H1 (cell line): ENCODE data around the gene ZNF469. TPM values are rescaled to one million over a fixed set of nuclear protein-coding genes. Genes with fewer than 3 reads are reported as not detected.
A peak's percentile ranks its signal among the peaks of the same experiment; 100 is the strongest.

ENCODE experiments used
- CTCF ChIA-PET: fragments of 300-600 bp; sonication (Branson Sonifier 250); formaldehyde crosslinking; loops from one replicate; lab custom pipeline; 2021; ENCODE audit not compliant: partially characterized antibody; lab: Charles Lee
- POLR2A ChIA-PET: fragments of 300-600 bp; sonication (Branson Sonifier 250); formaldehyde crosslinking; loops from one replicate; lab custom pipeline; 2021; ENCODE audit warnings: inconsistent platforms; ENCODE audit not compliant: partially characterized antibody; lab: Charles Lee
- DNase-seq, 2 experiments: peaks; one replicate each; pipeline versions ENCODE4 v3.0.0 to v3.0.0-alpha.2; 2010 to 2022; ENCODE audit warnings: low spot score in 2 of 2, low read depth in 1 of 2, mixed read lengths in 1 of 2
- FAIRE-seq: peaks from 2 replicates; lab custom pipeline; 2011; peaks lifted over from hg19 to GRCh38; lab: Jason Lieb, UNC
- H2AFZ ChIP-seq: 2 replicates; pipeline ENCODE4 v1.8.1; 2012; ENCODE audit warnings: low read length, inconsistent platforms
- H2AK5ac ChIP-seq: 2 replicates; pipeline ENCODE4 v1.6.1; 2013; ENCODE audit warnings: low read depth, low read length
- H2BK120ac ChIP-seq: replicated peaks from 2 replicates; pipeline ENCODE3; 2013; ENCODE audit warnings: low read depth, low read length, inconsistent platforms
- H2BK12ac ChIP-seq: 2 replicates; pipeline ENCODE4 v1.6.1; 2013; ENCODE audit warnings: low read depth, low read length
- H2BK15ac ChIP-seq: 2 replicates; pipeline ENCODE4 v1.6.1; 2013; ENCODE audit warnings: low read length
- H2BK20ac ChIP-seq: 2 replicates; pipeline ENCODE4 v1.6.1; 2013; ENCODE audit warnings: low read length
- H2BK5ac ChIP-seq: 2 replicates; pipeline ENCODE4 v1.6.1; 2013; ENCODE audit warnings: low read depth, low read length
- H3K14ac ChIP-seq: 2 replicates; pipeline ENCODE4 v1.6.1; 2013; ENCODE audit warnings: inconsistent platforms; ENCODE audit not compliant: insufficient read length
- H3K18ac ChIP-seq: 2 replicates; pipeline ENCODE4 v1.6.1; 2013; ENCODE audit warnings: low read length; ENCODE audit errors: extremely low read depth
- H3K23ac ChIP-seq: 2 replicates; pipeline ENCODE4 v1.6.1; 2013; ENCODE audit warnings: inconsistent platforms; ENCODE audit not compliant: insufficient read length
- H3K23me2 ChIP-seq: 2 replicates; pipeline ENCODE4 v1.6.1; 2013; ENCODE audit warnings: low read depth, low read length
- H3K27ac ChIP-seq: 2 replicates; pipeline ENCODE4 v1.6.1; 2011; ENCODE audit warnings: low read depth, low read length, inconsistent platforms
- H3K27me3 ChIP-seq, 4 experiments: replicated peaks in 1 of 4; 1 replicate in 1 of 4; 2 replicates in 3 of 4; pipeline versions ENCODE4 v1.6.1 to v1.8.1; 2011 to 2013; ENCODE audit warnings: low read length in 3 of 4, mild to moderate bottlenecking in 3 of 4, inconsistent platforms in 2 of 4, mixed read lengths in 2 of 4, moderate library complexity in 1 of 4; ENCODE audit not compliant: control insufficient read depth in 3 of 4, insufficient read depth in 3 of 4; ENCODE audit errors: extremely low read depth in 1 of 4
- H3K36me3 ChIP-seq, 4 experiments: 2 replicates each; pipeline versions ENCODE4 v1.6.1 to v1.8.1; 2011 to 2013; ENCODE audit warnings: mild to moderate bottlenecking in 4 of 4, low read length in 3 of 4, moderate library complexity in 2 of 4, control low read depth in 1 of 4, inconsistent platforms in 1 of 4; ENCODE audit not compliant: insufficient read depth in 4 of 4, control insufficient read depth in 2 of 4
- H3K4ac ChIP-seq: replicated peaks from 2 replicates; pipeline ENCODE3; 2013; ENCODE audit warnings: low read length, low read depth, mixed read lengths, inconsistent platforms; ENCODE audit not compliant: insufficient read length
- H3K4me1 ChIP-seq, 4 experiments: replicated peaks in 1 of 4; 1 replicate in 1 of 4; 2 replicates in 3 of 4; pipeline versions ENCODE4 v1.6.1 to v1.8.1; 2011 to 2013; ENCODE audit warnings: low read length in 3 of 4, inconsistent platforms in 2 of 4, mixed read lengths in 1 of 4; ENCODE audit not compliant: insufficient read depth in 4 of 4, control insufficient read depth in 3 of 4
- H3K4me2 ChIP-seq, 2 experiments: 2 replicates each; pipeline versions ENCODE4 v1.6.1 to v1.8.1; 2011 to 2013; ENCODE audit warnings: low read depth in 2 of 2, low read length in 2 of 2, control low read depth in 1 of 2, inconsistent platforms in 1 of 2, mild to moderate bottlenecking in 1 of 2; ENCODE audit not compliant: insufficient read depth in 1 of 2
- H3K4me3 ChIP-seq, 4 experiments: fragments of 200-600, 300-600 bp in 1 of 4; sonication (generic), shearing (Covaris generic), sonication (Bioruptor Twin) in 1 of 4; 2 replicates each; pipeline versions ENCODE4 v1.5.1 to v1.8.1; 2011 to 2016; ENCODE audit warnings: low read length in 4 of 4, low read depth in 3 of 4, control low read depth in 2 of 4, inconsistent platforms in 2 of 4, mild to moderate bottlenecking in 2 of 4, mixed read lengths in 1 of 4, moderate library complexity in 1 of 4; ENCODE audit not compliant: insufficient read depth in 2 of 4; ENCODE audit errors: extremely low read depth in 1 of 4
- H3K56ac ChIP-seq: replicated peaks from 2 replicates; pipeline ENCODE3; 2013; ENCODE audit warnings: low read depth, mild to moderate bottlenecking, mixed read lengths, low read length, inconsistent platforms; ENCODE audit not compliant: insufficient read length
- H3K79me1 ChIP-seq: 2 replicates; pipeline ENCODE4 v1.6.1; 2013; ENCODE audit warnings: low read depth, low read length, control low read depth
- H3K79me2 ChIP-seq, 2 experiments: 2 replicates each; pipeline versions ENCODE4 v1.6.1 to v1.8.1; 2012 to 2013; ENCODE audit warnings: low read length in 2 of 2, mild to moderate bottlenecking in 2 of 2, inconsistent platforms in 1 of 2; ENCODE audit not compliant: insufficient read depth in 2 of 2, control insufficient read depth in 1 of 2
- H3K9ac ChIP-seq, 4 experiments: replicated peaks in 1 of 4; 1 replicate in 1 of 4; 2 replicates in 3 of 4; pipeline versions ENCODE4 v1.6.1 to v1.8.1; 2011 to 2013; ENCODE audit warnings: low read depth in 3 of 4, low read length in 3 of 4, control low read depth in 2 of 4, mild to moderate bottlenecking in 2 of 4, moderate library complexity in 2 of 4, inconsistent platforms in 1 of 4; ENCODE audit errors: extremely low read depth in 1 of 4
- H3K9me3 ChIP-seq, 2 experiments: 2 replicates each; pipeline versions ENCODE4 v1.6.1 to v1.8.1; 2012 to 2013; ENCODE audit warnings: mild to moderate bottlenecking in 2 of 2, moderate library complexity in 2 of 2, control low read depth in 1 of 2, inconsistent platforms in 1 of 2, low read depth in 1 of 2, low read length in 1 of 2, mixed read lengths in 1 of 2; ENCODE audit not compliant: insufficient read depth in 2 of 2
- H4K20me1 ChIP-seq, 2 experiments: replicated peaks in 1 of 2; 2 replicates each; pipeline versions ENCODE3 to v1.8.1; 2011 to 2013; ENCODE audit warnings: inconsistent platforms in 2 of 2, low read length in 2 of 2, mild to moderate bottlenecking in 1 of 2; ENCODE audit not compliant: insufficient read depth in 2 of 2, control insufficient read depth in 1 of 2
- H4K5ac ChIP-seq: 2 replicates; pipeline ENCODE4 v1.6.1; 2013; ENCODE audit warnings: low read length, low read depth, mixed read lengths, inconsistent platforms; ENCODE audit not compliant: insufficient read length
- H4K8ac ChIP-seq: 2 replicates; pipeline ENCODE4 v1.8.0; 2013; ENCODE audit warnings: mild to moderate bottlenecking, moderate library complexity, low read length, inconsistent platforms; ENCODE audit not compliant: insufficient read depth; ENCODE audit errors: extremely low read depth
- H4K91ac ChIP-seq: replicated peaks from 2 replicates; pipeline ENCODE3; 2013; ENCODE audit warnings: low read length, mixed read lengths, inconsistent platforms; ENCODE audit not compliant: insufficient read length
- BCL11A ChIP-seq, 2 experiments: IDR thresholded peaks; one replicate each; pipeline ENCODE4 v1.6.1; 2011; ENCODE audit warnings: low read depth in 2 of 2, low read length in 2 of 2, mild to moderate bottlenecking in 2 of 2
- CTBP2 ChIP-seq: IDR thresholded peaks from 2 replicates; pipeline ENCODE4 v1.7.0; 2011; ENCODE audit warnings: borderline replicate concordance, mild to moderate bottlenecking, moderate library complexity, mixed read lengths, low read length; ENCODE audit not compliant: insufficient read depth, insufficient read length
- EGR1 ChIP-seq: IDR thresholded peaks from 2 replicates; pipeline ENCODE4 v1.6.1; 2011; ENCODE audit warnings: low read depth, low read length, borderline replicate concordance
- RNF2 ChIP-seq: fragments of 200-900, 300-1000 bp; sonication (generic); IDR thresholded peaks from 2 replicates; pipeline ENCODE4 v1.7.1; 2016; ENCODE audit warnings: borderline replicate concordance, low read depth, mild to moderate bottlenecking, antibody characterized with exemption, low read length; ENCODE audit not compliant: poor library complexity, severe bottlenecking; ENCODE audit errors: missing control alignments
- WGBS, 2 experiments: shearing (Covaris generic) in 1 of 2; methylation state at CpG; one replicate each; pipeline versions ENCODE4 v1.1.6 to v1.1.7; 2013 to 2015; ENCODE audit warnings: low lambda C conversion rate in 2 of 2, mixed read lengths in 2 of 2, inconsistent platforms in 1 of 2, low coverage in 1 of 2, missing lambda C conversion rate in 1 of 2; ENCODE audit not compliant: insufficient replicate concordance in 2 of 2, insufficient coverage in 1 of 2, insufficient read length in 1 of 2; ENCODE audit errors: extremely low coverage in 1 of 2, missing lambda C conversion rate in 1 of 2; 5-methylcytosine and 5-hydroxymethylcytosine counted together
- polyA plus RNA-seq, 7 experiments: library from polyadenylated mRNA; depleted of rRNA in 3 of 7; stranded (reverse) in 5 of 7; unstranded in 2 of 7; fragments of >200 nt in 5 of 7; fragments of 200-250 nt in 2 of 7; gene quantifications; 1 replicate in 5 of 7; 2 replicates in 1 of 7; 4 replicates in 1 of 7; pipeline versions ENCODE4 v1.2.1 to v1.2.3, GENCODE V29; 2011 to 2013; ENCODE audit warnings: missing spikeins in 2 of 7, mixed read lengths in 2 of 7
- total RNA-seq: library from RNA; stranded (reverse); fragmentation: NEBNext Ultra II Directional; extraction: Animal tissue kit (Norgen Biotek cat#: 25700); gene quantifications from 2 replicates; pipeline ENCODE4 v1.2.1, GENCODE V29; 2021

The ZNF469 gene
- total and polyA plus RNA-seq, 2 of the 8 experiments (the other 6 are each of a cell fraction or from before 2014, with no cell fraction given) = 0.30 to 1.8 TPM

GRCh38 chr16:88432174-88432573, 49.4 kb downstream of the ZNF469 start:
- no peaks in the 10 kb centered on the region for H3K36me3 ChIP-seq
- H2AFZ ChIP-seq = no peak overlapping the region
- no peak overlapping the region for H3K4me3 ChIP-seq
- no peak overlapping the region for H3K27ac ChIP-seq
- H3K23me2 ChIP-seq = no peaks in the 10 kb centered on the region
- H3K4me1 ChIP-seq = peaks cover 0 to 5% (median 2%) of the 10 kb centered on the region in 4 experiments; a peak in 2 of 7 replicates
- no peak overlapping the region for H3K9ac ChIP-seq
- no peak overlapping the region for H3K14ac ChIP-seq
- ChIA-PET CTCF (interaction anchor here (0.9 to 2.3 kb wide), 3 partner anchors 11 to 73 kb away, joined by 3 to 4 read pairs (median 3); no protein-coding TSS in a partner anchor), POLR2A (no interaction called here)
- H4K8ac ChIP-seq = no peak overlapping the region
- H4K91ac ChIP-seq = peak overlapping the region; percentile 32
- H2BK20ac ChIP-seq = no peak overlapping the region
- H2BK15ac ChIP-seq = no peak overlapping the region
- 87% methylated on average over 21 of the region's 22 CpGs; no CpG with 5 or more reads in 1 of the 2 experiments for WGBS, 2 experiments
- H3K79me1 ChIP-seq = no peaks in the 10 kb centered on the region
- H2BK120ac ChIP-seq = no peak overlapping the region
- FAIRE-seq (no peak), DNase-seq (no peak)
- H3K79me2 ChIP-seq = no peaks in the 10 kb centered on the region
- no peak overlapping the region for H3K23ac ChIP-seq
- H3K9me3 ChIP-seq = no peaks in the 10 kb centered on the region; a peak in 1 of 4 replicates
- no peak overlapping the region for H3K4ac ChIP-seq
- H2BK5ac ChIP-seq = no peak overlapping the region
- no peak overlapping the region for H3K56ac ChIP-seq
- H3K18ac ChIP-seq = no peak overlapping the region
- H2AK5ac ChIP-seq = no peak overlapping the region
- H4K20me1 ChIP-seq = no peaks in the 10 kb centered on the region
- no peak overlapping the region for H3K4me2 ChIP-seq
- no peak overlapping the region for H4K5ac ChIP-seq
- H2BK12ac ChIP-seq = no peak overlapping the region
- peaks cover 0 to 24% (median 16%) of the 10 kb centered on the region in 4 experiments; a peak in 5 of 7 replicates for H3K27me3 ChIP-seq
- TF ChIP-seq RNF2 (no peak), BCL11A (IDR thresholded peaks at IDR 0.05; ENCODE audit: low read depth in 2 of 2, low read length in 2 of 2) (no peak), EGR1 (no peak), CTBP2 (no peak)
